Vagina (tissue), 2 donors: Measurements from ENCODE around the gene CTDSPL2.

ENCODE experiments used
- CTCF ChIP-seq, 3 experiments: fragments of 450-650 bp in 2 of 3; fragments of 200-600 bp in 1 of 3; sonication (generic) in 1 of 3; IDR thresholded peaks; one replicate each; pipeline ENCODE4 v1.5.1; 2017 to 2019; ENCODE audit warnings: antibody characterized with exemption in 3 of 3, mild to moderate bottlenecking in 2 of 3, moderate library complexity in 2 of 3
- POLR2AphosphoS5 ChIP-seq, 2 donors: sonication (generic); formaldehyde crosslinking; IDR thresholded peaks; one replicate each; pipeline ENCODE4 v1.9.0; 2017; ENCODE audit warnings: antibody characterized with exemption in 2 of 2, mild to moderate bottlenecking in 2 of 2, low read depth in 1 of 2; ENCODE audit not compliant: insufficient read depth in 1 of 2

DNA sequence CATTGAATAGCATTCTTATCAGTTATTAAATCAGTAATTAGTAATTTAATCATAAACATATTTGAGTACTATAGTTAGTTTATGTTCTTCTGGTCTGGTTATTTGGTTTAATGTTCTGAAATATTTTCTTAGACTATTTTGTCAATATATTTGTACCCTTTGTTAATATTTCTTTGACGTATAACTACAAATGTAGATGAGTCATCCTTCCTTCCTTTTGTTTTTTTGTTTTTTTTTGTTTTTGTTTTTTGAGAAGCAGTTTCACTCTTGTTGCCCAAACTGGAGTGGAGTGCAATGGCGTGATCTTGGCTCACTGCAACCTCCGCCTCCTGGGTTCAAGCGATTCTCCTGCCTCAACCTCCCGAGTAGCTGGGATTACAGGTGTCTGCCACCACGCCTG lies 92.1 kb downstream of the CTDSPL2 start:
- TF ChIP-seq CTCF (IDR thresholded peaks at IDR 0.05): no peak
- no peak for TF ChIP-seq POLR2AphosphoS5 (IDR thresholded peaks at IDR 0.05; ENCODE audit: insufficient read depth in 1 of 2, low read depth in 1 of 2)
